Chondrocyte (in vitro differentiated cells): ENCODE results near the gene EPN2. TPM values are rescaled to one million over a fixed set of nuclear protein-coding genes. Genes with fewer than 3 reads are reported as not detected.

Source experiments
- DNase-seq: peaks from one replicate; pipeline ENCODE4 v3.0.0; 2021; ENCODE audit warnings: mixed read lengths, low spot score
- H3K27ac Mint-ChIP-seq: one replicate; pipeline ENCODE4 v1.8.0; 2021; ENCODE audit warnings: mild to moderate bottlenecking, moderate library complexity, mixed read lengths; ENCODE audit not compliant: unreplicated experiment
- H3K27me3 Mint-ChIP-seq: 2 replicates; pipeline ENCODE4 v1.8.0; 2021; ENCODE audit warnings: low read depth, mixed read lengths
- H3K36me3 Mint-ChIP-seq: 2 replicates; pipeline ENCODE4 v1.8.0; 2021; ENCODE audit warnings: low read depth, mixed read lengths
- H3K4me1 Mint-ChIP-seq: 2 replicates; pipeline ENCODE4 v1.8.0; 2021; ENCODE audit warnings: low read depth, mild to moderate bottlenecking, mixed read lengths
- H3K4me3 Mint-ChIP-seq: one replicate; pipeline ENCODE4 v1.8.0; 2021; ENCODE audit warnings: mild to moderate bottlenecking, moderate library complexity, mixed read lengths; ENCODE audit not compliant: unreplicated experiment
- H3K9me3 Mint-ChIP-seq: 2 replicates; pipeline ENCODE4 v1.8.0; 2021; ENCODE audit warnings: low read depth, mixed read lengths
- total RNA-seq: library from RNA; stranded (reverse); gene quantifications from 3 replicates; pipeline ENCODE4 v1.2.1, GENCODE V29; 2021
- TF ChIP-seq, protein P1 (sequence below): fragments of 200-600 bp; sonication (generic); IDR thresholded peaks from 2 replicates; pipeline ENCODE4 v1.5.0; 2021; ENCODE audit warnings: antibody characterized with exemption, mild to moderate bottlenecking, moderate library complexity

EPN2 gene
- total RNA-seq, 1 donor from 2014 or later: 37.8 TPM

DNA sequence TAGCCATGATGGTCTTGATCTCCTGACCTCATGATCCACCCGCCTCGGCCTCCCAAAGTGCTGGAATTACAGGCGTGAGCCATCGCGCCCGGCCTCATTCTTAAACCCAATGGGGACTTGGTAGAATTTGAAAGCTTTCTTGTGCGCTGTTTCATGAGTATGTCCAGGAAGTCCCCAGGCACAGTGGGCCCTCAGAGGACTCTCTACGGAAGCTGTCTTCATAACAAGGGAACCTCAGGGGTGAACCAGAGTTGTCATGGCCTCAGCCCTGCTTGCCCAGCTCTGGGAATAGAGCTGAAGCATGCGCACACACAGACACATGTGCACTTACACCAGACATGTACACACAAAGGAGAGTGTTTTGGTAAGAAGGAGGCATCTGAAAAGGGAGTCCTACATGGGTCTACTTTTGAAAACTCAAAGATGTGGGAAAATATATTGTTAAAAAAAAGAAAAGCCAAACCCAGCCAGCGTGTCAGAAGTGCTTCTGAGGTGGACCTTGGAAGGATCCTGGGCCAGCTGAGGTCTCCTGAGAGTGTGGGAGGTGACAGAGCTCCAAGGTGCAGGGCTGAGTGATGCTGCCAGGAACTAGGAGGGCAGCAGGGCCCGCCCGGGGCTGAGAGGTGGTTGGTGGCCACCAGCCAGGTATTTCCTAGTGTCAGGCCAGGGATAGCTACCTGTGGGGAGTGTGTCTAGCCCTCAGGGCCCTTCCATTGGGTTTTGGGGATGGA lies 54.6 kb downstream of the EPN2 start:
- Mint-ChIP-seq H3K27me3 (no peaks in the 10 kb centered on the region), H3K27ac (no peak overlapping the region), H3K36me3 (peaks cover 5% of the 10 kb centered on the region), H3K4me1 (peaks cover 23% of the 10 kb centered on the region), H3K9me3 (no peaks in the 10 kb centered on the region), H3K4me3 (no peak overlapping the region)
- no peak for DNase-seq
- TF ChIP-seq, protein P1, sequence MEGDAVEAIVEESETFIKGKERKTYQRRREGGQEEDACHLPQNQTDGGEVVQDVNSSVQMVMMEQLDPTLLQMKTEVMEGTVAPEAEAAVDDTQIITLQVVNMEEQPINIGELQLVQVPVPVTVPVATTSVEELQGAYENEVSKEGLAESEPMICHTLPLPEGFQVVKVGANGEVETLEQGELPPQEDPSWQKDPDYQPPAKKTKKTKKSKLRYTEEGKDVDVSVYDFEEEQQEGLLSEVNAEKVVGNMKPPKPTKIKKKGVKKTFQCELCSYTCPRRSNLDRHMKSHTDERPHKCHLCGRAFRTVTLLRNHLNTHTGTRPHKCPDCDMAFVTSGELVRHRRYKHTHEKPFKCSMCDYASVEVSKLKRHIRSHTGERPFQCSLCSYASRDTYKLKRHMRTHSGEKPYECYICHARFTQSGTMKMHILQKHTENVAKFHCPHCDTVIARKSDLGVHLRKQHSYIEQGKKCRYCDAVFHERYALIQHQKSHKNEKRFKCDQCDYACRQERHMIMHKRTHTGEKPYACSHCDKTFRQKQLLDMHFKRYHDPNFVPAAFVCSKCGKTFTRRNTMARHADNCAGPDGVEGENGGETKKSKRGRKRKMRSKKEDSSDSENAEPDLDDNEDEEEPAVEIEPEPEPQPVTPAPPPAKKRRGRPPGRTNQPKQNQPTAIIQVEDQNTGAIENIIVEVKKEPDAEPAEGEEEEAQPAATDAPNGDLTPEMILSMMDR: no peak

DNA sequence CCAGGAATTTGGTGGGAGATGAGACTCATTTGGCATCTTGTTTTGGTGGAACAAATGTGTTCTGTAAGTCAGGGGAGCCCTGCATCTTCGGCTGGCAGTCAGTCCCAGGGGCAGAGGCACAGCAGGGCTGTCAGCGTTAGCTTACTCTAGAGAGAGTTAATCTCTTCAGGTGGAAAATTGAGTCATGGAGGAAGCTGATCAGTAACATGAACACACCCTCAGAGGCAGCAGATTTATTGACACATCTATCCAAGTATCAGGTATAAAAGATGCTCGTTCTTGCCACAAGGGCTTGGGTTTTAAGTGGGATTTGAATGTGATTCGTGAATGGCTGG lies 55.2 kb downstream of the EPN2 start:
- no peak for DNase-seq
- TF ChIP-seq, protein P1: no peak
- Mint-ChIP-seq H3K9me3 (no peaks in the 10 kb centered on the region), H3K27ac (no peak overlapping the region), H3K27me3 (no peaks in the 10 kb centered on the region), H3K36me3 (peaks cover 5% of the 10 kb centered on the region), H3K4me1 (peaks cover 22% of the 10 kb centered on the region), H3K4me3 (no peak overlapping the region)

GRCh38 chr17:19294443-19294842 lies 57.3 kb downstream of the EPN2 start:
- no peak for DNase-seq
- H3K9me3 Mint-ChIP-seq: no peaks in the 10 kb centered on the region
- H3K4me1 Mint-ChIP-seq: peaks cover 14% of the 10 kb centered on the region
- TF ChIP-seq, protein P1: no peak
- H3K27ac Mint-ChIP-seq: no peak overlapping the region
- no peak overlapping the region for H3K4me3 Mint-ChIP-seq
- no peaks in the 10 kb centered on the region for H3K27me3 Mint-ChIP-seq
- H3K36me3 Mint-ChIP-seq: no peaks in the 10 kb centered on the region

DNA sequence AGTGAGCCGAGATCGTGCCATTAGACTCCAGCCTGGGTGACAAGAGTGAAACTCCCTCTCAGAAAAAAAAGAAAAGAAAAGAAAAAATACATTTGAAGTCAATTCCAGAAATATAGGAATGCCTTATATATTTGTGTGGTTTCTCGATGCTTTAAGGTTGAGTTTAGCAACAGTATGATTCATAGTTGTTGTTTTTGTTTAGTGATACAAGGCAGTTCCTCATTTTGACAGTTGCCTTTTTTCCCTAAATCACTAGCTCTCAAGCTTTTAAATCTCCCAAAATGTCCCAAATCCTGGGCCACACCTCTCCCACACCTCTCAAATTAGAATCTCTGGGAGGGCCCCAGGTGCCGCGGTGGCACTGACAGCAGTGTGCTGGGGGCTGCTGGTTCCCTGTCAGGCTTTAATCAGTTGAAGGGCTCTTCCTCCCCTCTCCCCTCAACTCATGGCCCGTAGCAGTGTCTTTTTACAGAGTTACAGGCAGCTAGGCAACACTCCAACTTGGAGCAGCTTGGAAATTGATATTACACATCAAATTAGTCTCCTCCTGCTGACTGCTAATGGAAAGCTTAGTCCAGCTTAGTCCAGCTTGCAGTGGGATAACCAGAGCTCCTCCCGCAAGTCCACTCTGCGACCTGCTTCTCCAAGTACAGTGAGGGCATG lies 58.4 kb downstream of the EPN2 start:
- TF ChIP-seq, protein P1: no peak
- no peaks in the 10 kb centered on the region for H3K27me3 Mint-ChIP-seq
- peaks cover 8% of the 10 kb centered on the region for H3K4me1 Mint-ChIP-seq
- no peak overlapping the region for H3K4me3 Mint-ChIP-seq
- H3K27ac Mint-ChIP-seq: no peak overlapping the region
- no peaks in the 10 kb centered on the region for H3K36me3 Mint-ChIP-seq
- DNase-seq: no peak
- no peaks in the 10 kb centered on the region for H3K9me3 Mint-ChIP-seq

GRCh38 chr17:19296786-19297778 lies 59.9 kb downstream of the EPN2 start:
- Mint-ChIP-seq H3K4me3 (no peak overlapping the region), H3K4me1 (peaks cover 8% of the 10 kb centered on the region), H3K9me3 (no peaks in the 10 kb centered on the region), H3K27ac (no peak overlapping the region), H3K27me3 (no peaks in the 10 kb centered on the region), H3K36me3 (no peaks in the 10 kb centered on the region)
- TF ChIP-seq, protein P1: no peak
- no peak for DNase-seq
